GM12878 (cell line): Measurements from ENCODE around the gene TNXB. TPM values are rescaled to one million over a fixed set of nuclear protein-coding genes. Genes with fewer than 3 reads are reported as not detected.
"Not testable (repeated sequence)": the region's sequence is repeated elsewhere in the genome, so short reads cannot be mapped to it uniquely, and the experiment has no call there.

Source experiments
- ATAC-seq: fragments of 200-7000 bp; cut with Tn5 transposase; 3 replicates; pipeline ENCODE4 v1.9.1; 2020; ENCODE audit warnings: mild to moderate bottlenecking, moderate library complexity
- BruUV-seq: library from RNA; stranded (reverse); fragments of 400-500 nt; replicated peaks from 2 replicates; lab custom pipeline; 2021; lab: Mats Ljungman, UMichigan
- CTCF ChIA-PET: fragments of 300-600 bp; sonication (Branson Sonifier 250); formaldehyde crosslinking; extraction: SDS; loops from one replicate; lab custom pipeline; 2021; ENCODE audit warnings: inconsistent platforms; lab: Yijun Ruan, JAX
- POLR2A ChIA-PET: fragments of 350-600 bp; formaldehyde crosslinking; extraction: SDS; loops from one replicate; lab custom pipeline; 2021; ENCODE audit warnings: inconsistent platforms; lab: Charles Lee
- RAD21 ChIA-PET: fragments of 300-600 bp; sonication (Branson Sonifier 250); formaldehyde crosslinking; loops from one replicate; lab custom pipeline; 2023; ENCODE audit warnings: antibody characterized with exemption; ENCODE audit not compliant: unreplicated experiment; lab: Charles Lee
- SMC1A ChIA-PET: fragments of 300-600 bp; sonication (Branson Sonifier 250); formaldehyde crosslinking; loops from one replicate; lab custom pipeline; 2023; ENCODE audit not compliant: unreplicated experiment, uncharacterized antibody; lab: Charles Lee
- DNase-seq: peaks from one replicate; pipeline ENCODE4 v3.0.0-alpha.2; 2011; ENCODE audit warnings: low read depth, low spot score
- FAIRE-seq: peaks from 3 replicates; lab custom pipeline; 2011; peaks lifted over from hg19 to GRCh38; lab: Jason Lieb, UNC
- H2AFZ ChIP-seq: 2 replicates; pipeline ENCODE4 v1.6.0; 2011; ENCODE audit warnings: low read depth, low read length, control low read depth; ENCODE audit not compliant: control insufficient read depth
- H3K27ac ChIP-seq: 2 replicates; pipeline ENCODE4 v1.5.1; 2011; ENCODE audit warnings: control low read depth; ENCODE audit not compliant: control insufficient read depth, insufficient read depth
- H3K27me3 ChIP-seq, 2 experiments: replicated peaks in 1 of 2; 2 replicates each; pipeline versions ENCODE4 v1.6.0 to v1.6.1; 2011; ENCODE audit warnings: low read length in 1 of 2; ENCODE audit not compliant: control insufficient read depth in 2 of 2, insufficient read depth in 2 of 2
- H3K36me3 ChIP-seq, 2 experiments: 2 replicates each; pipeline ENCODE4 v1.5.1; 2011; ENCODE audit warnings: low read length in 1 of 2; ENCODE audit not compliant: control insufficient read depth in 2 of 2, insufficient read depth in 2 of 2
- H3K4me1 ChIP-seq: 2 replicates; pipeline ENCODE4 v1.6.1; 2011; ENCODE audit warnings: mild to moderate bottlenecking, low read length, moderate library complexity, mixed read lengths; ENCODE audit not compliant: control insufficient read depth, insufficient read depth
- H3K4me2 ChIP-seq: 2 replicates; pipeline ENCODE4 v1.6.0; 2011; ENCODE audit warnings: control low read depth; ENCODE audit not compliant: control insufficient read depth, insufficient read depth
- H3K4me3 ChIP-seq: fragments of 200-600 bp; sonication (generic); 2 replicates; pipeline ENCODE4 v1.5.1; 2016
- H3K79me2 ChIP-seq: 2 replicates; pipeline ENCODE4 v1.6.0; 2011; ENCODE audit warnings: low read length; ENCODE audit not compliant: control insufficient read depth, insufficient read depth
- H3K9ac ChIP-seq: 2 replicates; pipeline ENCODE4 v1.8.0; 2011; ENCODE audit warnings: low read length, control low read depth, mixed read lengths; ENCODE audit not compliant: control insufficient read depth, insufficient read depth
- H3K9me3 ChIP-seq: replicated peaks from 3 replicates; pipeline ENCODE4 v1.5.1; 2011; ENCODE audit warnings: mild to moderate bottlenecking, low read length; ENCODE audit not compliant: control insufficient read depth, insufficient read depth
- H4K20me1 ChIP-seq: 2 replicates; pipeline ENCODE4 v1.6.0; 2011; ENCODE audit not compliant: control insufficient read depth, insufficient read depth
- BHLHE40 ChIP-seq, 2 experiments: fragments of 450-650 bp in 1 of 2; IDR thresholded peaks; 2 replicates each; pipeline ENCODE4 v1.6.1; 2011 to 2017; ENCODE audit warnings: low read depth in 2 of 2, borderline replicate concordance in 1 of 2, improper control_type of control experiment in 1 of 2, low read length in 1 of 2, mild to moderate bottlenecking in 1 of 2
- BMI1 ChIP-seq: fragments of 450-650 bp; IDR thresholded peaks from 2 replicates; pipeline ENCODE4 v1.6.1; 2016; ENCODE audit warnings: mild to moderate bottlenecking, moderate library complexity, borderline replicate concordance
- ETV6 ChIP-seq, 2 experiments: fragments of 450-650 bp in 1 of 2; IDR thresholded peaks in 1 of 2; conservative IDR thresholded peaks in 1 of 2; 2 replicates each; pipeline ENCODE4 v1.6.1; 2014; ENCODE audit warnings: antibody characterized with exemption in 1 of 2, borderline replicate concordance in 1 of 2, low read depth in 1 of 2, mild to moderate bottlenecking in 1 of 2, moderate library complexity in 1 of 2
- MAX ChIP-seq: IDR thresholded peaks from 2 replicates; pipeline ENCODE4 v1.6.1; 2012; ENCODE audit warnings: low read depth, low read length, improper control_type of control experiment
- RFX5 ChIP-seq: IDR thresholded peaks from 2 replicates; pipeline ENCODE4 v1.6.1; 2011; ENCODE audit warnings: low read depth, low read length, improper control_type of control experiment
- SIN3A ChIP-seq: IDR thresholded peaks from 2 replicates; pipeline ENCODE4 v1.6.1; 2012; ENCODE audit warnings: low read depth, low read length, improper control_type of control experiment
- SPI1 ChIP-seq: IDR thresholded peaks from 2 replicates; pipeline ENCODE4 v1.6.1; 2011; ENCODE audit warnings: low read depth, mild to moderate bottlenecking, low read length, moderate library complexity, borderline replicate concordance; ENCODE audit not compliant: insufficient read depth
- WRNIP1 ChIP-seq: IDR thresholded peaks from 2 replicates; pipeline ENCODE4 v1.6.1; 2011; ENCODE audit warnings: low read depth, low read length, improper control_type of control experiment, borderline replicate concordance
- YBX1 ChIP-seq: fragments of 450-650 bp; IDR thresholded peaks from 2 replicates; pipeline ENCODE4 v1.6.1; 2016; ENCODE audit warnings: antibody characterized with exemption
- ZBTB33 ChIP-seq: fragments of 450-650 bp; IDR thresholded peaks from 2 replicates; pipeline ENCODE4 v1.6.1; 2017; ENCODE audit warnings: mild to moderate bottlenecking
- ZNF24 ChIP-seq: fragments of 450-650 bp; IDR thresholded peaks from 2 replicates; pipeline ENCODE4 v1.6.1; 2017; ENCODE audit warnings: antibody characterized with exemption, mild to moderate bottlenecking
- ZNF384 ChIP-seq: IDR thresholded peaks from 2 replicates; pipeline ENCODE4 v1.6.1; 2012; ENCODE audit warnings: low read depth, mild to moderate bottlenecking, low read length, improper control_type of control experiment, borderline replicate concordance
- WGBS: methylation state at CpG from one replicate; pipeline ENCODE4 v1.1.6; 2016; ENCODE audit warnings: low lambda C conversion rate; ENCODE audit not compliant: insufficient replicate concordance, insufficient coverage; ENCODE audit errors: missing lambda C conversion rate; 5-methylcytosine and 5-hydroxymethylcytosine counted together
- in situ Hi-C: fragments of 300-500 bp; cut with MboI; formaldehyde crosslinking; loops from 9 replicates; pipeline ENCODE4 v1.14.3; 2018; ENCODE audit warnings: mixed read lengths
- intact Hi-C: fragments of 100-400 bp; cut with micrococcal nuclease; formaldehyde crosslinking; loops from one replicate; pipeline ENCODE4 v1.14.2; 2022; ENCODE audit not compliant: unreplicated experiment
- polyA plus RNA-seq, 11 experiments: library from polyadenylated mRNA; depleted of rRNA in 4 of 11; unstranded in 6 of 11; stranded (reverse) in 5 of 11; fragments of >200 nt; fragmentation: Nextera tagmentation in 4 of 11; fragmentation: Illumina TruSeq in 1 of 11; extraction: Ambion mirVana in 4 of 11; extraction: Trizol in 1 of 11; gene quantifications; 1 replicate in 1 of 11; 2 replicates in 10 of 11; pipeline versions ENCODE4 v1.2.1 to v1.2.3, GENCODE V29; 2011 to 2016; ENCODE audit warnings: inconsistent platforms in 2 of 11, missing spikeins in 2 of 11, low read depth in 1 of 11
- total RNA-seq, 4 experiments: library from RNA; depleted of rRNA in 3 of 4; stranded (reverse); fragments of >200 nt in 3 of 4; fragmentation: Illumina TruSeq in 1 of 4; extraction: Trizol in 1 of 4; gene quantifications; 2 replicates each; pipeline versions ENCODE4 v1.2.1 to v1.2.3, GENCODE V29; 2013 to 2021
- TF ChIP-seq, protein P1 (sequence below): IDR thresholded peaks from 2 replicates; pipeline ENCODE4 v1.6.1; 2011; ENCODE audit warnings: borderline replicate concordance, low read depth, mild to moderate bottlenecking, moderate library complexity, mixed read lengths, low read length; ENCODE audit not compliant: insufficient read depth; ENCODE audit errors: extremely low read length

The TNXB gene
- total and polyA plus RNA-seq, 10 of the 15 experiments (the other 5 are each of a cell fraction or from before 2014, with no cell fraction given), result 0.03 to 2.5 (median 0.68) TPM; not detected in 2

DNA sequence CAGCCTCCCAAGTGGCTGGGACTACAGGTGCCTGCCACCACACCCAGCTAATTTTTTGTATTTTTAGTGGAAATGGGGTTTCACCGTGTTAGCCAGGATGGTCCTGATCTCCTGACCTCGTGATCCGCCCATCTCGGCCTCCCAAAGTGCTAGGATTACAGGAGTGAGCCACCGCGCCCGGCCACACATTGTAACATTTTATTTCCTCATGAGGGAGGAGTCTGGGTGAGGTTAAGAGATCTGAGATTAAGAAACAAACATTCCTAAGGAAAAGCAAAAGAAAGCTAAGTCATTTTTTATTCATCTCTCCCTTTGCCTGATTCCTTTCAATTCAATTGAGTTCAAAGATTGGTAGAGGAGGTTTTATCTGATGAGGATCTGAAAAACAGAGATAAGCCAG lies 35.1 kb upstream of the TNXB start:
- 78% methylated on average over 7 of the region's 7 CpGs for WGBS
- SMC1A ChIA-PET, H3K4me2 ChIP-seq, H3K79me2 ChIP-seq, intact Hi-C loops, H2AFZ ChIP-seq, H3K9me3 ChIP-seq, RAD21 ChIA-PET, H4K20me1 ChIP-seq, H3K4me1 ChIP-seq, ATAC-seq, FAIRE-seq, DNase-seq, H3K36me3 ChIP-seq, H3K4me3 ChIP-seq, in situ Hi-C loops, CTCF ChIA-PET, BruUV-seq, H3K9ac ChIP-seq, H3K27ac ChIP-seq: not testable (repeated sequence)
- POLR2A ChIA-PET, result interaction anchor here (0.6 kb wide), 2 partner anchors 178 to 303 kb away, joined by 3 to 5 read pairs; no protein-coding TSS in a partner anchor
- H3K27me3 ChIP-seq, result peaks cover 2 to 12% of the 10 kb centered on the region in 2 experiments; a peak in 3 of 4 replicates

- no TSS peak for BruUV-seq
- TF ChIP-seq YBX1, result no peak
- no peak for TF ChIP-seq ETV6 (conservative IDR thresholded peaks at IDR 0.05 in 1 of 2, IDR thresholded peaks at IDR 0.05 in 1 of 2; ENCODE audit: borderline replicate concordance in 1 of 2, low read depth in 1 of 2)
- TF ChIP-seq, protein P1, sequence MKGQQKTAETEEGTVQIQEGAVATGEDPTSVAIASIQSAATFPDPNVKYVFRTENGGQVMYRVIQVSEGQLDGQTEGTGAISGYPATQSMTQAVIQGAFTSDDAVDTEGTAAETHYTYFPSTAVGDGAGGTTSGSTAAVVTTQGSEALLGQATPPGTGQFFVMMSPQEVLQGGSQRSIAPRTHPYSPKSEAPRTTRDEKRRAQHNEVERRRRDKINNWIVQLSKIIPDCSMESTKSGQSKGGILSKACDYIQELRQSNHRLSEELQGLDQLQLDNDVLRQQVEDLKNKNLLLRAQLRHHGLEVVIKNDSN, result no peak
- no peak for TF ChIP-seq BMI1
- TF ChIP-seq WRNIP1, result no peak
- TF ChIP-seq ZNF24, result no peak
- TF ChIP-seq SPI1, result no peak
- TF ChIP-seq MAX, result no peak
- TF ChIP-seq ZBTB33, result no peak
- TF ChIP-seq BHLHE40 (IDR thresholded peaks at IDR 0.05; ENCODE audit: borderline replicate concordance in 1 of 2, low read depth in 2 of 2, low read length in 1 of 2), result no peak
- TF ChIP-seq ZNF384, result no peak
- no peak for TF ChIP-seq RFX5
- TF ChIP-seq SIN3A, result no peak
Measured at GRCh38 chr6:32140420-32141046, 31.4 kb upstream of the TNXB start.

More at GRCh38 chr6:32140420-32141046, 31.4 kb upstream of the TNXB start:
- 52% methylated on average over 5 of the region's 5 CpGs for WGBS
- Histone ChIP-seq H3K36me3 (no peaks in the 10 kb centered on the region), H4K20me1 (no peaks in the 10 kb centered on the region), H2AFZ (no peak overlapping the region), H3K9me3 (no peaks in the 10 kb centered on the region), H3K27me3 (no peaks in the 10 kb centered on the region; a peak in 1 of 4 replicates), H3K79me2 (no peaks in the 10 kb centered on the region), H3K4me2 (no peak overlapping the region), H3K4me3 (no peak overlapping the region), H3K4me1 (no peaks in the 10 kb centered on the region), H3K9ac (no peak overlapping the region), H3K27ac (no peak overlapping the region)
- ATAC-seq (no peak), FAIRE-seq (no peak), DNase-seq (no peak)
- ChIA-PET SMC1A (no interaction called here), CTCF (no interaction called here), RAD21 (no interaction called here), POLR2A (interaction anchor here (0.7 kb wide), 1 partner anchor 53 kb away, joined by 5 read pairs; no protein-coding TSS in a partner anchor)
- intact Hi-C loops (no loop called here), in situ Hi-C loops (no loop called here)
